Stimulated activated CD8-positive, alpha-beta memory T cell treated with anti-CD3 and anti-CD28 coated beads, Interleukin-12 subunit alpha, Interleukin-12 subunit beta, amount 100 ng/mL, for 24 hours (primary cell): Measurements from ENCODE around the gene NUP35.

Source experiments
- DNase-seq: peaks from one replicate; pipeline ENCODE4 v3.0.0-alpha.2; 2020; ENCODE audit errors: extremely low read depth

NUP35 gene

GRCh38 chr2:183209395-183210028 is 85.3 kb downstream of the NUP35 start:
- DNase-seq, result no peak
